Astrocyte (in vitro differentiated cells and primary cell): ENCODE measurements around the gene NCR3LG1. TPM values are rescaled to one million over a fixed set of nuclear protein-coding genes. Genes with fewer than 3 reads are reported as not detected.

Experiments
- DNase-seq: peaks from one replicate; pipeline ENCODE4 v3.0.0-alpha.2; 2010; ENCODE audit warnings: low read depth
- FAIRE-seq: peaks from 2 replicates; lab custom pipeline; 2011; peaks lifted over from hg19 to GRCh38; lab: Jason Lieb, UNC
- H2AFZ ChIP-seq: 2 replicates; pipeline ENCODE4 v1.6.0; 2012; ENCODE audit warnings: low read depth, low read length, inconsistent platforms
- H3K27ac ChIP-seq: 2 replicates; pipeline ENCODE4 v1.5.1; 2011; ENCODE audit warnings: low read depth, low read length, inconsistent platforms
- H3K27me3 ChIP-seq: 2 replicates; pipeline ENCODE4 v1.6.0; 2011; ENCODE audit warnings: low read length, inconsistent platforms; ENCODE audit not compliant: insufficient read depth
- H3K36me3 ChIP-seq: 2 replicates; pipeline ENCODE4 v1.5.1; 2011; ENCODE audit warnings: low read length, inconsistent platforms; ENCODE audit not compliant: insufficient read depth
- H3K4me1 ChIP-seq: 2 replicates; pipeline ENCODE4 v1.5.1; 2011; ENCODE audit warnings: low read length, inconsistent platforms; ENCODE audit not compliant: insufficient read depth
- H3K4me2 ChIP-seq: 2 replicates; pipeline ENCODE4 v1.6.0; 2012; ENCODE audit warnings: low read length, inconsistent platforms
- H3K4me3 ChIP-seq: 2 replicates; pipeline ENCODE4 v1.5.1; 2011; ENCODE audit warnings: low read depth, mild to moderate bottlenecking, low read length, inconsistent platforms; ENCODE audit not compliant: insufficient read depth
- H3K79me2 ChIP-seq: 2 replicates; pipeline ENCODE4 v1.6.0; 2012; ENCODE audit warnings: mild to moderate bottlenecking, low read length, inconsistent platforms; ENCODE audit not compliant: insufficient read depth
- H3K9ac ChIP-seq: 2 replicates; pipeline ENCODE4 v1.6.0; 2012; ENCODE audit warnings: mild to moderate bottlenecking, low read length, inconsistent platforms
- H3K9me3 ChIP-seq: 2 replicates; pipeline ENCODE4 v1.5.1; 2012; ENCODE audit warnings: low read depth, mild to moderate bottlenecking, low read length, inconsistent platforms; ENCODE audit not compliant: insufficient read depth
- H4K20me1 ChIP-seq: 2 replicates; pipeline ENCODE4 v1.6.0; 2012; ENCODE audit warnings: low read length, inconsistent platforms; ENCODE audit not compliant: insufficient read depth
- H3K27ac Mint-ChIP-seq: one replicate; pipeline ENCODE4 v1.8.0; 2021; ENCODE audit warnings: mild to moderate bottlenecking, mixed read lengths; ENCODE audit not compliant: unreplicated experiment
- H3K27me3 Mint-ChIP-seq: one replicate; pipeline ENCODE4 v1.8.0; 2021; ENCODE audit warnings: low read depth, mixed read lengths; ENCODE audit not compliant: unreplicated experiment
- H3K36me3 Mint-ChIP-seq: one replicate; pipeline ENCODE4 v1.8.0; 2021; ENCODE audit warnings: low read depth, mixed read lengths; ENCODE audit not compliant: unreplicated experiment
- H3K4me1 Mint-ChIP-seq: one replicate; pipeline ENCODE4 v1.8.0; 2021; ENCODE audit warnings: low read depth, mixed read lengths; ENCODE audit not compliant: unreplicated experiment
- H3K4me3 Mint-ChIP-seq: one replicate; pipeline ENCODE4 v1.8.0; 2021; ENCODE audit warnings: mild to moderate bottlenecking, moderate library complexity, mixed read lengths; ENCODE audit not compliant: unreplicated experiment
- H3K9me3 Mint-ChIP-seq: one replicate; pipeline ENCODE4 v1.8.0; 2021; ENCODE audit warnings: mild to moderate bottlenecking, mixed read lengths; ENCODE audit not compliant: unreplicated experiment
- CTCF ChIP-seq: IDR thresholded peaks from 2 replicates; pipeline ENCODE4 v1.5.1; 2011; ENCODE audit warnings: low read depth, mild to moderate bottlenecking, inconsistent platforms, low read length, moderate library complexity; ENCODE audit not compliant: insufficient read depth
- EZH2 ChIP-seq: IDR thresholded peaks from 2 replicates; pipeline ENCODE4 v1.6.1; 2012; ENCODE audit warnings: mild to moderate bottlenecking, low read length, inconsistent platforms; ENCODE audit not compliant: insufficient read depth
- total RNA-seq: library from RNA; stranded (reverse); gene quantifications from 2 replicates; pipeline ENCODE4 v1.2.1, GENCODE V29; 2021

NCR3LG1 gene
- total RNA-seq, 1 donor from 2014 or later = 3.3 TPM

GRCh38 chr11:17408641-17409040 lies 57.0 kb downstream of the NCR3LG1 start:
- H3K9me3 ChIP-seq = no peaks in the 10 kb centered on the region
- H4K20me1 ChIP-seq = no peaks in the 10 kb centered on the region
- no peaks in the 10 kb centered on the region for H3K4me1 ChIP-seq
- FAIRE-seq (no peak), DNase-seq (no peak)
- Mint-ChIP-seq H3K9me3 (peaks cover 6% of the 10 kb centered on the region), H3K4me3 (no peak overlapping the region), H3K36me3 (peaks cover 1% of the 10 kb centered on the region), H3K27ac (no peak overlapping the region), H3K4me1 (no peaks in the 10 kb centered on the region), H3K27me3 (peaks cover 27% of the 10 kb centered on the region)
- H3K4me2 ChIP-seq = no peak overlapping the region
- peaks cover 2% of the 10 kb centered on the region for H3K27me3 ChIP-seq
- no peak overlapping the region for H3K9ac ChIP-seq
- TF ChIP-seq EZH2 (no peak), CTCF (no peak)
- H3K4me3 ChIP-seq = no peak overlapping the region
- no peak overlapping the region for H3K27ac ChIP-seq
- no peaks in the 10 kb centered on the region for H3K36me3 ChIP-seq
- no peaks in the 10 kb centered on the region for H3K79me2 ChIP-seq
- no peak overlapping the region for H2AFZ ChIP-seq

- Mint-ChIP-seq H3K4me1 (no peaks in the 10 kb centered on the region), H3K9me3 (peaks cover 6% of the 10 kb centered on the region), H3K4me3 (no peak overlapping the region), H3K36me3 (peaks cover 1% of the 10 kb centered on the region), H3K27ac (no peak overlapping the region), H3K27me3 (peaks cover 46% of the 10 kb centered on the region)
- Histone ChIP-seq H3K27ac (no peak overlapping the region), H3K27me3 (peaks cover 2% of the 10 kb centered on the region), H3K79me2 (no peaks in the 10 kb centered on the region), H3K9ac (no peak overlapping the region), H2AFZ (no peak overlapping the region), H3K36me3 (no peaks in the 10 kb centered on the region), H4K20me1 (no peaks in the 10 kb centered on the region), H3K4me3 (no peak overlapping the region), H3K4me2 (no peak overlapping the region), H3K9me3 (no peaks in the 10 kb centered on the region), H3K4me1 (no peaks in the 10 kb centered on the region)
- FAIRE-seq = no peak
- TF ChIP-seq EZH2 (no peak), CTCF (no peak)
- no peak for DNase-seq
Measured at GRCh38 chr11:17410606-17411379, 59.2 kb downstream of the NCR3LG1 start.

DNA sequence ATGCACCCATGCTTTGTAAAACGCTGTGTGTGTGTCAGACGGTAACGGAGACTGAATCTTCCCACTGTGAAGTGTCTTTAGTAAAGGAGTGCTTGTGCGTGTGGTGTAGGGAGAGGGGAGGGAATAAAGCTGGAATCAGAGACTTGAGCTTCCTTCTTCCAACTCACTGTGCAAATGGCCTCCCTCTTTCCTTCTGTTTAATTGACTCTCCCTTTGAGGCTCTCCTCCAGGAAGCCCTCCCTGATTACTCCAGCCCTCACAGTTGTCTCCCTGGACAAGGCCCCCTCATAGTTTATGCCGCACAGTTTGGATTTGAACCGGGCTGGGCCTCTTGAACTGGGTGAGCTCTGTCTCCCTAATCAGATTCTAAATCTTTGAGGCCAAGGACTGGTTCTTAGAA lies 59.8 kb downstream of the NCR3LG1 start:
- H3K9ac ChIP-seq = no peak overlapping the region
- no peak overlapping the region for H3K27ac ChIP-seq
- no peak for DNase-seq
- H3K27ac Mint-ChIP-seq = no peak overlapping the region
- H3K27me3 Mint-ChIP-seq = peaks cover 50% of the 10 kb centered on the region
- no peak overlapping the region for H3K4me3 ChIP-seq
- no peaks in the 10 kb centered on the region for H3K4me1 ChIP-seq
- H2AFZ ChIP-seq = no peak overlapping the region
- H3K27me3 ChIP-seq = peaks cover 2% of the 10 kb centered on the region
- TF ChIP-seq EZH2 = no peak
- no peak for TF ChIP-seq CTCF
- H3K4me3 Mint-ChIP-seq = no peak overlapping the region
- no peak overlapping the region for H3K4me2 ChIP-seq
- no peaks in the 10 kb centered on the region for H3K4me1 Mint-ChIP-seq
- no peaks in the 10 kb centered on the region for H4K20me1 ChIP-seq
- peaks cover 6% of the 10 kb centered on the region for H3K9me3 Mint-ChIP-seq
- FAIRE-seq = no peak
- no peaks in the 10 kb centered on the region for H3K36me3 ChIP-seq
- no peaks in the 10 kb centered on the region for H3K79me2 ChIP-seq
- H3K36me3 Mint-ChIP-seq = peaks cover 1% of the 10 kb centered on the region
- no peaks in the 10 kb centered on the region for H3K9me3 ChIP-seq
